PC-9 (cell line): ENCODE data around the gene RPL19. TPM values are rescaled to one million over a fixed set of nuclear protein-coding genes. Genes with fewer than 3 reads are reported as not detected.
"Not testable (repeated sequence)": the region's sequence is repeated elsewhere in the genome, so short reads cannot be mapped to it uniquely, and the experiment has no call there.

Source experiments
- BruUV-seq: library from RNA; stranded (reverse); fragments of 400-500 nt; replicated peaks from 2 replicates; lab custom pipeline; 2021; lab: Mats Ljungman, UMichigan
- CTCF ChIA-PET: fragments of 300-600 bp; sonication (Branson Sonifier 250); formaldehyde crosslinking; loops from one replicate; lab custom pipeline; 2022; ENCODE audit warnings: antibody characterized with exemption; lab: Charles Lee
- POLR2A ChIA-PET: fragments of 300-600 bp; sonication (Branson Sonifier 250); formaldehyde crosslinking; loops from one replicate; lab custom pipeline; 2022; ENCODE audit warnings: antibody characterized with exemption; ENCODE audit not compliant: unreplicated experiment; lab: Charles Lee
- DNase-seq, 2 experiments: peaks; one replicate each; pipeline versions ENCODE4 v3.0.0 to v3.0.0-alpha.2; 2015 to 2022; ENCODE audit warnings: mixed read lengths in 1 of 2
- H2AFZ ChIP-seq: fragments of 200-600 bp; sonication (generic); 2 replicates; pipeline ENCODE4 v1.8.1; 2017; ENCODE audit warnings: antibody characterized with exemption
- H3F3A ChIP-seq: fragments of 200-600 bp; sonication (generic); 2 replicates; pipeline ENCODE4 v1.8.1; 2017; ENCODE audit warnings: antibody characterized with exemption, mild to moderate bottlenecking, low read depth; ENCODE audit not compliant: insufficient read depth
- H3K27ac ChIP-seq: fragments of 200-600 bp; sonication (generic); 2 replicates; pipeline ENCODE4 v1.6.1; 2016; ENCODE audit warnings: mixed run types
- H3K27me3 ChIP-seq: fragments of 200-600 bp; sonication (generic); 2 replicates; pipeline ENCODE4 v1.6.1; 2016; ENCODE audit warnings: low read depth, mixed run types; ENCODE audit not compliant: insufficient read depth
- H3K36me3 ChIP-seq: fragments of 200-600 bp; sonication (generic); 2 replicates; pipeline ENCODE4 v1.6.1; 2016; ENCODE audit warnings: low read depth, mixed run types
- H3K4me1 ChIP-seq: fragments of 200-600 bp; sonication (generic); replicated peaks from 2 replicates; pipeline ENCODE4 v1.6.1; 2016; ENCODE audit warnings: mixed run types; ENCODE audit not compliant: insufficient read depth
- H3K4me2 ChIP-seq: fragments of 200-600 bp; sonication (generic); 2 replicates; pipeline ENCODE4 v1.6.1; 2017; ENCODE audit warnings: mixed run types
- H3K4me3 ChIP-seq: fragments of 200-600 bp; sonication (generic); 2 replicates; pipeline ENCODE4 v1.6.1; 2016; ENCODE audit warnings: mixed run types
- H3K79me2 ChIP-seq: fragments of 200-600 bp; sonication (generic); 2 replicates; pipeline ENCODE4 v1.6.1; 2017; ENCODE audit warnings: low read depth, mixed run types
- H3K9me2 ChIP-seq: fragments of 200-600 bp; sonication (generic); 2 replicates; pipeline ENCODE4 v1.8.1; 2017; ENCODE audit warnings: mild to moderate bottlenecking; ENCODE audit not compliant: insufficient read depth
- H3K9me3 ChIP-seq: fragments of 200-600 bp; sonication (generic); 2 replicates; pipeline ENCODE4 v1.8.1; 2016; ENCODE audit warnings: low read depth; ENCODE audit not compliant: insufficient read depth
- H4K20me1 ChIP-seq: fragments of 200-600 bp; sonication (generic); 2 replicates; pipeline ENCODE4 v1.8.1; 2017; ENCODE audit not compliant: insufficient read depth
- EZH2 ChIP-seq: fragments of 200-600 bp; sonication (generic); IDR thresholded peaks from 2 replicates; pipeline ENCODE4 v1.8.0; 2017; ENCODE audit warnings: antibody characterized with exemption, low read depth
- intact Hi-C: fragments of 100-400 bp; cut with micrococcal nuclease; formaldehyde crosslinking; loops from one replicate; pipeline ENCODE4 v1.10.0; 2022; ENCODE audit not compliant: unreplicated experiment
- total RNA-seq: library from RNA; stranded (reverse); gene quantifications from 2 replicates; pipeline ENCODE4 v1.2.3, GENCODE V29; 2021
- TF ChIP-seq, protein P1 (sequence below): fragments of 200-600 bp; sonication (generic); conservative IDR thresholded peaks from 2 replicates; pipeline ENCODE4 v1.6.1; 2017; ENCODE audit warnings: mixed run types, antibody characterized with exemption, mild to moderate bottlenecking, moderate library complexity

Gene RPL19
- total RNA-seq, 1 experiment from 2014 or later, result 1,670 TPM

DNA sequence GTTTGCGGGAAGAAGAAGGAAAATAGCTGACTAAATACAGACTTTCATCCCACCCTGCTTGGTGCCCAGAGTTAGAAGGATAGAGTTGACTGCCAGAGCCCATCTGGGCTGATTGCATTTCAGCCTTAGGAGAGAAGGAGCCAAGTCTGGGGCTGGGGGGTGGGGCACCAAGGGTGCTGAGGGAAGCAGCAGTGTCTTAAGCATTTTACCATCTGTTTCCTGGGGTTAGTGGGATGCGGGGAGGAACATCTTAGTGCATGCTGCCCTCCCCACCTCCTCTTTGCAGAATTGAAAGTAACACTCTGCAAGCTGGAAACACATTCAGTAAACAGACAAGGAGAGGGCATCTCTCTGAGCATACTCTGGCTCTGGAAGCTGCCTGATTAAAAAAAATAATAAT is 32.6 kb upstream of the RPL19 start:
- no peaks in the 10 kb centered on the region for H3K9me3 ChIP-seq
- H3F3A ChIP-seq, result peaks cover 8% of the 10 kb centered on the region; the same call in 1 of the 2 replicates
- H3K9me2 ChIP-seq, result no peaks in the 10 kb centered on the region
- H3K4me3 ChIP-seq, result no peak overlapping the region
- H3K36me3 ChIP-seq, result no peaks in the 10 kb centered on the region
- intact Hi-C loops, result no loop called here
- TF ChIP-seq EZH2, result no peak
- TF ChIP-seq, protein P1, sequence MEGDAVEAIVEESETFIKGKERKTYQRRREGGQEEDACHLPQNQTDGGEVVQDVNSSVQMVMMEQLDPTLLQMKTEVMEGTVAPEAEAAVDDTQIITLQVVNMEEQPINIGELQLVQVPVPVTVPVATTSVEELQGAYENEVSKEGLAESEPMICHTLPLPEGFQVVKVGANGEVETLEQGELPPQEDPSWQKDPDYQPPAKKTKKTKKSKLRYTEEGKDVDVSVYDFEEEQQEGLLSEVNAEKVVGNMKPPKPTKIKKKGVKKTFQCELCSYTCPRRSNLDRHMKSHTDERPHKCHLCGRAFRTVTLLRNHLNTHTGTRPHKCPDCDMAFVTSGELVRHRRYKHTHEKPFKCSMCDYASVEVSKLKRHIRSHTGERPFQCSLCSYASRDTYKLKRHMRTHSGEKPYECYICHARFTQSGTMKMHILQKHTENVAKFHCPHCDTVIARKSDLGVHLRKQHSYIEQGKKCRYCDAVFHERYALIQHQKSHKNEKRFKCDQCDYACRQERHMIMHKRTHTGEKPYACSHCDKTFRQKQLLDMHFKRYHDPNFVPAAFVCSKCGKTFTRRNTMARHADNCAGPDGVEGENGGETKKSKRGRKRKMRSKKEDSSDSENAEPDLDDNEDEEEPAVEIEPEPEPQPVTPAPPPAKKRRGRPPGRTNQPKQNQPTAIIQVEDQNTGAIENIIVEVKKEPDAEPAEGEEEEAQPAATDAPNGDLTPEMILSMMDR, result no peak
- ChIA-PET CTCF (interaction anchor here (0.6 to 0.7 kb wide), 4 partner anchors 8 to 507 kb away, joined by 3 to 5 read pairs (median 3); no protein-coding TSS in a partner anchor), POLR2A (interaction anchor here (0.5 kb wide), 1 partner anchor 502 kb away, joined by 3 read pairs; no protein-coding TSS in a partner anchor)
- no peak overlapping the region for H3K4me2 ChIP-seq
- H2AFZ ChIP-seq, result no peak overlapping the region
- no TSS peak for BruUV-seq
- 0 out of 2 replicates have a peak, but pooled peaks cover 4% of the 10 kb centered on the region for H3K4me1 ChIP-seq
- peaks cover 8% of the 10 kb centered on the region; the same call in 1 of the 2 replicates for H3K27me3 ChIP-seq
- no peak overlapping the region for H3K27ac ChIP-seq
- H3K79me2 ChIP-seq, result no peaks in the 10 kb centered on the region
- no peak for DNase-seq
- H4K20me1 ChIP-seq, result no peaks in the 10 kb centered on the region

DNA sequence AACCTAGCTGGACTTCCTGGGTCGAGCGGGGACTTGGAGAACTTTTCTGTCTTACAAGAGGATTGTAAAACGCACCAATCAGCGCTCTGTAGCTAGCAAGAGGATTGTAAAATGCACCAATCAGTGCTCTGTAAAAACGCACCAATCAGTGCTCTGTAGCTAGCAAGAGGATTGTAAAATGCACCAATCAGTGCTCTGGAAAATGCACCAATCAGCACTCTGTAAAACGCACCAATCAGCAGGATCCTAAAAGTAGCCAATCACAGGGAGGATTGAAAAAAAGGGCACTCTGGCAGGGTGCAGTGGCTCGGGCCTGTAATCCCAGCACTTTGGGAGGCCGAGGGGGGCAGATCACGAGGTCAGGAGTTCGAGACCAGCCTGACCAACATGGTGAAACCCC is 31.6 kb upstream of the RPL19 start:
- BruUV-seq, H3K9me3 ChIP-seq, intact Hi-C loops, H3K27me3 ChIP-seq, H3K4me2 ChIP-seq, H2AFZ ChIP-seq, H3K36me3 ChIP-seq, H3F3A ChIP-seq, POLR2A ChIA-PET, H3K4me3 ChIP-seq, DNase-seq, H3K27ac ChIP-seq, H3K4me1 ChIP-seq, H3K79me2 ChIP-seq, H3K9me2 ChIP-seq, H4K20me1 ChIP-seq: not testable (repeated sequence)
- CTCF ChIA-PET, result interaction anchor here (0.7 kb wide), 1 partner anchor 488 kb away, joined by 3 read pairs; no protein-coding TSS in a partner anchor

DNA sequence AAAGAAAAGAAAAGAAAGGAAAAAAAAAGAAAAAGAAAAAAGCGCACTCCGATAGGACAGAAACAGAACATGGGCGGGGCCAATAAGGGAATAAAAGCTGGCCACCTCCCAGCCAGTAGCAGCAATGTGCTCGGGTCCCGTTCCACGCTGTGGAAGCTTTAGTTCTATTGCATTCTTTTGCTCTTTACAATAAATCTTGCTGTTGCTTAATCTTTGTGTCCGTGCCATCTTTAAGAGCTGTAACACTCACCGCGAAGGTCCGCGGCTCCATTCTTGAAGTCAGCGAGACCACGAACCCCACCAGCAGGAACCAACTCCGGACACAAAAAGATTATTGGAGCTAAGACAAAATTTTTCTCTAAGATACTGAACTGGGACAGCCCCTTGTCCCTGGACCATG is 31.0 kb upstream of the RPL19 start:
- CTCF ChIA-PET, result interaction anchor here (0.7 kb wide), 2 partner anchors 84 to 488 kb away, joined by 3 to 16 read pairs; no protein-coding TSS in a partner anchor
- no peaks in the 10 kb centered on the region for H3K9me3 ChIP-seq

More for the DNA sequence above, 31.0 kb upstream of the RPL19 start:
- no peaks in the 10 kb centered on the region for H3K9me2 ChIP-seq
- H3K79me2 ChIP-seq, result no peaks in the 10 kb centered on the region
- H3K4me3 ChIP-seq, result no peak overlapping the region
- intact Hi-C loops, result no loop called here
- no TSS peak for BruUV-seq
- POLR2A ChIA-PET, result no interaction called here
- no peak overlapping the region for H2AFZ ChIP-seq
- no peak for DNase-seq
- H3F3A ChIP-seq, result peaks cover 4% of the 10 kb centered on the region; the same call in 1 of the 2 replicates
- 0 out of 2 replicates have a peak, but pooled peaks cover 4% of the 10 kb centered on the region for H3K4me1 ChIP-seq
- peaks cover 8% of the 10 kb centered on the region; the same call in 1 of the 2 replicates for H3K27me3 ChIP-seq
- H3K36me3 ChIP-seq, result no peaks in the 10 kb centered on the region
- H3K27ac ChIP-seq, result no peak overlapping the region
- H3K4me2 ChIP-seq, result no peak overlapping the region
- TF ChIP-seq EZH2, result no peak
- TF ChIP-seq, protein P1, result no peak
- H4K20me1 ChIP-seq, result no peaks in the 10 kb centered on the region
